Body of pancreas (tissue), 4 donors: ENCODE measurements around the gene SCTR.

Source experiments
- POLR2A ChIP-seq, 3 donors: fragments of 450-650 bp; IDR thresholded peaks; one replicate each; pipeline ENCODE4 v1.6.1; 2016; ENCODE audit warnings: antibody characterized with exemption in 3 of 3, mild to moderate bottlenecking in 2 of 3
- TF ChIP-seq, protein P1 (sequence below), 7 experiments: fragments of 450-650 bp in 4 of 7; fragments of 200-600 bp in 3 of 7; sonication (generic) in 3 of 7; IDR thresholded peaks; one replicate each; pipeline ENCODE4 v1.5.1; 2016 to 2019; ENCODE audit warnings: antibody characterized with exemption in 7 of 7

DNA sequence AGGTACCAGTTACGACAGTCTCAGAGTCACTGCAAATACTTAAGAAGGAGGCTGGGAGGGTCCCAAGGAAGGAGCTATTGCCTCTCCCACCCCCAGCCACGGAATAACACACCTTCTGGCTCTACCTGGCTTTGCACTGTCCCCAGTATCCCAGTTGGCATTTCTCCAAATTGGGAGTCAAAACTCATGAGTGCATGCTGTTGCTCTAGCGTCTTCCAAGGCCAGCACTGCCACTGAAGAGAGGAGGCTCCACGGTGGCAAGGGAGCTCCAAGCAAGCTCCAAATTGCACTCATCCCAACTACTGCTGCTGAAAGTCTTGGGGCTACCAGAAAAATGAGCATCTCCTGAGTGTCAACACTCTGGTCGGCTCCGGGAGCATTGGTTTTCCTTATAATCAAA lies 1.6 kb downstream of the SCTR start:
- TF ChIP-seq, protein P1, sequence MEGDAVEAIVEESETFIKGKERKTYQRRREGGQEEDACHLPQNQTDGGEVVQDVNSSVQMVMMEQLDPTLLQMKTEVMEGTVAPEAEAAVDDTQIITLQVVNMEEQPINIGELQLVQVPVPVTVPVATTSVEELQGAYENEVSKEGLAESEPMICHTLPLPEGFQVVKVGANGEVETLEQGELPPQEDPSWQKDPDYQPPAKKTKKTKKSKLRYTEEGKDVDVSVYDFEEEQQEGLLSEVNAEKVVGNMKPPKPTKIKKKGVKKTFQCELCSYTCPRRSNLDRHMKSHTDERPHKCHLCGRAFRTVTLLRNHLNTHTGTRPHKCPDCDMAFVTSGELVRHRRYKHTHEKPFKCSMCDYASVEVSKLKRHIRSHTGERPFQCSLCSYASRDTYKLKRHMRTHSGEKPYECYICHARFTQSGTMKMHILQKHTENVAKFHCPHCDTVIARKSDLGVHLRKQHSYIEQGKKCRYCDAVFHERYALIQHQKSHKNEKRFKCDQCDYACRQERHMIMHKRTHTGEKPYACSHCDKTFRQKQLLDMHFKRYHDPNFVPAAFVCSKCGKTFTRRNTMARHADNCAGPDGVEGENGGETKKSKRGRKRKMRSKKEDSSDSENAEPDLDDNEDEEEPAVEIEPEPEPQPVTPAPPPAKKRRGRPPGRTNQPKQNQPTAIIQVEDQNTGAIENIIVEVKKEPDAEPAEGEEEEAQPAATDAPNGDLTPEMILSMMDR (IDR thresholded peaks at IDR 0.05), result no peak
- TF ChIP-seq POLR2A (IDR thresholded peaks at IDR 0.05), result peak in 2 of 3 donors; percentile 67 to 71
